Subcutaneous abdominal adipose tissue (tissue), 5 donors: ENCODE data around the gene KCTD2.
"Not testable (repeated sequence)": the region's sequence is repeated elsewhere in the genome, so short reads cannot be mapped to it uniquely, and the experiment has no call there.

Source experiments
- H3K27ac ChIP-seq: one replicate; pipeline ENCODE4 v1.7.0; 2013; ENCODE audit warnings: low read depth, mild to moderate bottlenecking, inconsistent platforms, low read length, moderate library complexity
- H3K27me3 ChIP-seq, 5 donors: one replicate each; pipeline ENCODE4 v1.7.0; 2013; ENCODE audit warnings: low read length in 5 of 5, inconsistent platforms in 1 of 5; ENCODE audit not compliant: control insufficient read depth in 5 of 5, insufficient read depth in 4 of 5
- H3K36me3 ChIP-seq, 5 donors: one replicate each; pipeline ENCODE4 v1.7.0; 2013; ENCODE audit warnings: low read length in 5 of 5; ENCODE audit not compliant: control insufficient read depth in 5 of 5, insufficient read depth in 5 of 5
- H3K4me1 ChIP-seq, 5 donors: one replicate each; pipeline ENCODE4 v1.7.0; 2013; ENCODE audit warnings: low read length in 5 of 5, mild to moderate bottlenecking in 3 of 5, moderate library complexity in 1 of 5; ENCODE audit not compliant: control insufficient read depth in 5 of 5, insufficient read depth in 5 of 5
- H3K4me3 ChIP-seq, 5 donors: one replicate each; pipeline ENCODE4 v1.7.0; 2013; ENCODE audit warnings: low read length in 5 of 5, low read depth in 1 of 5
- H3K9ac ChIP-seq, 5 donors: one replicate each; pipeline ENCODE4 v1.7.0; 2013; ENCODE audit warnings: low read length in 5 of 5, mild to moderate bottlenecking in 4 of 5, moderate library complexity in 3 of 5
- H3K9me3 ChIP-seq, 5 donors: one replicate each; pipeline ENCODE4 v1.7.0; 2013; ENCODE audit warnings: low read length in 5 of 5; ENCODE audit not compliant: control insufficient read depth in 5 of 5
- donor health status: healthy.
- donor health status: healthy.
- donor health status: healthy.
- donor health status: healthy.
- donor health status: healthy.

Gene KCTD2

GRCh38 chr17:75046407-75047289 is at the start of gene KCTD2, which contains the start of gene ATP5PD:
KCTD2 (plus strand) TSS chr17:75047225; CDS start chr17:75047251, 26 bp downstream.
ATP5PD (minus strand) TSS chr17:75046969; CDS start chr17:75042650, 4,319 bp downstream.
- Histone ChIP-seq H3K36me3 (peaks cover 7 to 15% (median 14%) of the 10 kb centered on the region in 5 donors), H3K9me3 (no peaks in the 10 kb centered on the region), H3K9ac (peak within 1 kb of the TSS; percentile 63 to 99 (median 92))

GRCh38 chr17:74998783-74999182 is 48.2 kb upstream of the KCTD2 start:
- Histone ChIP-seq H3K9me3 (no peaks in the 10 kb centered on the region), H3K9ac (no peak overlapping the region), H3K4me3 (no peak overlapping the region), H3K36me3 (peaks cover 0 to 37% (median 36%) of the 10 kb centered on the region in 5 donors), H3K27me3 (no peaks in the 10 kb centered on the region), H3K27ac (no peak overlapping the region), H3K4me1 (no peaks in the 10 kb centered on the region)

More at GRCh38 chr17:75046407-75047289, at the start of gene KCTD2, which contains the start of gene ATP5PD:
- Histone ChIP-seq H3K4me3 (peak within 1 kb of the TSS; percentile 73 to 99 (median 89)), H3K27ac (peak within 1 kb of the TSS; percentile 99), H3K27me3 (no peaks in the 10 kb centered on the region), H3K4me1 (peaks cover 0 to 29% (median 27%) of the 10 kb centered on the region in 5 donors)

- Histone ChIP-seq H3K27me3 (no peaks in the 10 kb centered on the region), H3K4me3 (no peak overlapping the region), H3K4me1 (no peaks in the 10 kb centered on the region), H3K36me3 (peaks cover 0 to 44% (median 43%) of the 10 kb centered on the region in 5 donors), H3K27ac (no peak overlapping the region), H3K9me3 (no peaks in the 10 kb centered on the region), H3K9ac (no peak overlapping the region)
Measured at GRCh38 chr17:74999523-74999922, 47.5 kb upstream of the KCTD2 start.

GRCh38 chr17:75001915-75002843 is 44.8 kb upstream of the KCTD2 start:
- Histone ChIP-seq H3K36me3 (peaks cover 0 to 57% (median 52%) of the 10 kb centered on the region in 5 donors), H3K4me1 (no peaks in the 10 kb centered on the region), H3K9me3 (no peaks in the 10 kb centered on the region), H3K27ac (no peak overlapping the region), H3K9ac (no peak overlapping the region), H3K4me3 (no peak overlapping the region), H3K27me3 (no peaks in the 10 kb centered on the region)

- H3K27ac ChIP-seq: no peak overlapping the region
- H3K27me3 ChIP-seq: no peaks in the 10 kb centered on the region
- H3K9ac ChIP-seq: no peak overlapping the region
- no peak overlapping the region for H3K4me3 ChIP-seq
- H3K36me3 ChIP-seq: peaks cover 0 to 57% (median 52%) of the 10 kb centered on the region in 5 donors
- H3K9me3 ChIP-seq: no peaks in the 10 kb centered on the region
- H3K4me1 ChIP-seq: no peaks in the 10 kb centered on the region
Measured at GRCh38 chr17:75003070-75003956, 43.7 kb upstream of the KCTD2 start.

- no peak overlapping the region for H3K27ac ChIP-seq
- H3K9ac ChIP-seq: no peak overlapping the region
- no peaks in the 10 kb centered on the region for H3K27me3 ChIP-seq
- H3K9me3 ChIP-seq: no peaks in the 10 kb centered on the region
- no peak overlapping the region for H3K4me3 ChIP-seq
- H3K4me1 ChIP-seq: no peaks in the 10 kb centered on the region
- H3K36me3 ChIP-seq: peaks cover 0 to 57% (median 51%) of the 10 kb centered on the region in 5 donors
Measured at GRCh38 chr17:75003957-75004355, 43.1 kb upstream of the KCTD2 start.

GRCh38 chr17:75004371-75004770 is 42.7 kb upstream of the KCTD2 start:
- no peak overlapping the region for H3K27ac ChIP-seq
- no peak overlapping the region for H3K4me3 ChIP-seq
- H3K4me1 ChIP-seq: no peaks in the 10 kb centered on the region
- H3K27me3 ChIP-seq: no peaks in the 10 kb centered on the region
- no peaks in the 10 kb centered on the region for H3K9me3 ChIP-seq
- peaks cover 0 to 55% (median 46%) of the 10 kb centered on the region in 5 donors for H3K36me3 ChIP-seq
- no peak overlapping the region for H3K9ac ChIP-seq

GRCh38 chr17:75005291-75005690 is 41.7 kb upstream of the KCTD2 start:
- Histone ChIP-seq H3K27me3 (no peaks in the 10 kb centered on the region), H3K9ac (no peak overlapping the region), H3K36me3 (peaks cover 0 to 49% (median 43%) of the 10 kb centered on the region in 5 donors), H3K4me1 (no peaks in the 10 kb centered on the region), H3K9me3 (no peaks in the 10 kb centered on the region), H3K4me3 (no peak overlapping the region), H3K27ac (no peak overlapping the region)

- not testable (repeated sequence) for H3K27ac ChIP-seq, H3K4me1 ChIP-seq, H3K9me3 ChIP-seq, H3K9ac ChIP-seq, H3K4me3 ChIP-seq, H3K27me3 ChIP-seq
- H3K36me3 ChIP-seq: peaks cover 0 to 46% (median 42%) of the 10 kb centered on the region in 5 donors
Measured at GRCh38 chr17:75006084-75006483, 40.9 kb upstream of the KCTD2 start.
